Cortex of kidney (tissue), 1 donor: Measurements from ENCODE around the gene BABAM1.
"Not testable (repeated sequence)": the region's sequence is repeated elsewhere in the genome, so short reads cannot be mapped to it uniquely, and the experiment has no call there.

Source experiments
- DNase-seq: peaks from one replicate; lab custom pipeline; 2025; lab: John Stamatoyannopoulos, UW

The BABAM1 gene

DNA sequence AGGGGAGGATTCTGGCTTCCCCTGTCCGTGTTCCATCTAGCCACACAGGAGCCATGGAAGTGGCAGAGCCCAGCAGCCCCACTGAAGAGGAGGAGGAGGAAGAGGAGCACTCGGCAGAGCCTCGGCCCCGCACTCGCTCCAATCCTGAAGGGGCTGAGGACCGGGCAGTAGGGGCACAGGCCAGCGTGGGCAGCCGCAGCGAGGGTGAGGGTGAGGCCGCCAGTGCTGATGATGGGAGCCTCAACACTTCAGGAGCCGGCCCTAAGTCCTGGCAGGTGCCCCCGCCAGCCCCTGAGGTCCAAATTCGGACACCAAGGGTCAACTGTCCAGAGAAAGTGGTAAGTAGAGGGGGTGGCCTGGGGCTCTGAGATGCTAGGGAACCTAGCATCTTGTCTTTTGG, 1.5 kb downstream of the BABAM1 start:
- no peak for DNase-seq

DNA sequence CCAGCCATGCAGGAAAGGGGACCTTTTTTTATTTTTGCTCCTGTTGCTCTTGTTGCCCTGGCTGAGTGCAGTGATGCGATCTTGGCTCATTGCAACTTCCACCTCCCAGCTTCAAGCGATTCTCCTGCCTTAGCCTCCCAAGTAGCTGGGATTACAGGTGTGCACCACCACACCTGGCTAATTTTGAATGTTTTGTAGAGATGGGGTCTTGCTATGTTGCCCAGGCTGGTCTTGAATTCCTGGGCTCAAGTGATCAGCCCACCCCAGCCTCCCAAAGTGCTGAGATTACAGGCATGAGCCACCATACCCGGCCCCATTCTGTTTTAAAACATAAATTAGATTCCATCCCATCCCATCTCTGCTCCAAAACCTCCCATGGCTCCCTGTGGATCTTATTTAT, 7.6 kb downstream of the BABAM1 start:
- DNase-seq, result not testable (repeated sequence)

DNA sequence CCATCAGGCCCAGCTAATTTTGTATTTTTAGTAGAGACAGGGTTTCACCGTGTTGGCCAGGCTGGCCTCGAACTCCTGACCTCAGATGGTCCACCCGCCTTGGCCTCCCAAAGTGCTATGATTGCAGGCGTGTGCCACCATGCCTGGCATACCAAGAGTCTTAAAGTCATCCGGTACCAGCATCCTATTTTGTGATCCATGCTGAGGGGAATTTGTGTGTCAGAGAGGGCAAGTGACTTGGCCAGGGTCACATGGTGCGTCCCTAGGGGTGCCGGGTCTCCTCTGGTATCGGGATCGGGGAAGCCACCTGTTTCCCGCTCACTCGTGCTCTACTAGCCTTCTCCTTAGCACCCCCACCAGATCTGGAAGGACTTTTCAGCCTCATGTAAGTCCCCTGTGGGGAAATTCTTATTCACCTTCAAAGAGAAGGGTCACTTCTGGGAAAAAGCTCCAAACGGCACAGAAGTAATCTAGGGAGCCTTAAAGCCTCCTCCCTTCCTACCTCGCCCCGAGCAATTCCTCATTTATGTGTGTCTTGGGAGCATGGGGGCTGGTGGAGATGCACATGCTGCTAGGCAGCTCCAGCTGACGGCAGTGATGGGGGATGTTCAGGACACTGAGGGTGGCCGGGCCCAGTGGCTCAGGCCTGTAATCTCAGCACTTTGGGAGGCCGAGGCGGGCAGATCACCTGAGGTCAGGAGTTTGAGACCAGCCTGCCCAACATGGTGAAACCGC, 8.4 kb downstream of the BABAM1 start:
- no peak for DNase-seq

DNA sequence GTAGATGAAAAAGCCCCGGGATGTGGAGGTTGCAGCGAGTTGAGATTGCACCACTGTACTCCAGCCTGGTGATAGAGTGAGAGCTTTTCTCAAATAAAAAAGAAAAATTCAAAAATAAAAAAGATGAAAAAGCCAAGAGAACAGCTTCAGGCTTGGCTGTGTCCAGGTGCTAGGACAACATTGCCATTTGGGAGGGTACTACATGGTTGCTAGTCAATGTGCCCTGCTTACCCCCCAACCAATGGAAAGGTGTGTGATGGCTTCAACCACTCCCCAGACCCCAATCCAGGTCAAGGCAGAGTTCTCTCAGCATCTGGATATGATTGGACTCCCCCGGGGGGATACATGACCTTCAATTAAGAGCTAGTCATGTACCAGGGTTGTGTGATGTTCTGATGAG, 12.2 kb downstream of the BABAM1 start:
- no peak for DNase-seq

DNA sequence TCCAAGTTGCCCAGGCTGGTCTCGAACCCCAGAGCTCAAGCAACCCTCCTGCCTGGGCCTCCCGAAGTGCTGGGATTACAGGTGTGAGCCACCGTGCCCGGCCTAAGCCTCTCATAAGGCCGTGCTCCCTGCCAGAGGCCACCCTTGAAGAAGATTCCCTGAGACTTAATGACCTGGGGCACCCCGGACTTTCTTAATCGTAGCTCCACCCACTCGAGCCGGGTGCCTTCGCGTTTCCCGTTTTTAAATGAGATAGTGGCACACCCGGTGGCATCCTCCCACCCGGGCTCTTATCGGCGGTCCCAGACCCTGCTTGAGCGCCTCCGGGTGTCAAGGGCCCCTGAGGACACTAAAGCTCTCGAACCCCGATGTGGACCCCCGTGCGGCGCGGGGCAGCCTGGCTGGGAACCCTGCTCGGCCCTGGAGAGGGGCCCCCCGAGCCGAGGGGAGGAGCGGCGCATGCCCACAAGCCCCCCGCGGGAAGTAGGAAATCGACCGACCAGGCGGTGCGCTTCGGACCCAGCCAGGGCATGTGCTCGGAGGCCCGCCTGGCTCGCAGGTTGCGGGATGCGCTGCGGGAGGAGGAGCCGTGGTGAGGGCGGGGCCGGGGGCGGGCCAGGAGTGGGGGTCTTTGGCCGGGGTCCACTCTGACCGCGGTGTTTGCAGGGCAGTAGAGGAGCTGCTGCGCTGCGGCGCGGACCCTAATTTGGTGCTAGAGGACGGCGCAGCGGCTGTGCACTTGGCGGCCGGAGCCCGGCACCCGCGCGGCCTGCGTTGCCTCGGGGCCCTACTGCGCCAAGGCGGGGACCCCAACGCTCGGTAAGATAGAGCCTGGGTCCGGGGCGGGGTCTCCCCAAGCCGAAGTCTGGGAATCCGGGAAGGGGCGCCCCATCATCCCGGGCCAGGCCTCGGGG, 14.4 kb downstream of the BABAM1 start, which contains the start of gene ANKLE1:
Gene ANKLE1, plus strand, starts transcription at position 511 of the 914 bp plus-strand sequence. Its CDS starts 20 bp downstream, at position 531.
- no peak for DNase-seq

DNA sequence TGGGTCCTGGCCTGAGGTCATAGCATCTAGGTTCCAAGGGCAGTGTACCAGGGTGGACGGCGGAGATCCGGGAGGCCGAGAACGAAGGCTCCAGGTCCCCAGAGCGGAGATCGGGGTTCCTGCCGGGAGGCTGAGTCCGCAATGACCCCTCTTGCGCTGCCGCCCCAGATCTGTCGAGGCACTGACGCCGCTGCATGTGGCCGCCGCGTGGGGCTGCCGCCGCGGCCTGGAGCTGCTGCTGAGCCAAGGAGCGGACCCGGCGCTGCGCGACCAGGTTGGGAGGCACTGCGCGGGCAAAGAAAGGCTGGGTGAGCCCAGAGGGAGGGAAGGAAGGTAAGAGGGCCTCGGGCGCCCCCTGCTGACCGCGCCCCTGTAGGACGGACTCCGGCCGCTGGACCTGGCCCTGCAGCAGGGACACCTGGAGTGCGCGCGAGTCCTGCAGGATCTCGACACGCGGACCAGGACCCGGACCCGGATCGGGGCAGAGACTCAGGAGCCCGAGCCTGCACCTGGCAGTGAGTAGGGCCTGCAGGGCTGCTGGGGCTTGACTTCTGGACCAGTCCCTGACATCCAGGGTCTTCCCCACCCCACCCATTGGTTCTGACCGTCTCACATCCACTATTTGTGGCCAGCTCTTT, 15.4 kb downstream of the BABAM1 start:
- DNase-seq, result no peak

DNA sequence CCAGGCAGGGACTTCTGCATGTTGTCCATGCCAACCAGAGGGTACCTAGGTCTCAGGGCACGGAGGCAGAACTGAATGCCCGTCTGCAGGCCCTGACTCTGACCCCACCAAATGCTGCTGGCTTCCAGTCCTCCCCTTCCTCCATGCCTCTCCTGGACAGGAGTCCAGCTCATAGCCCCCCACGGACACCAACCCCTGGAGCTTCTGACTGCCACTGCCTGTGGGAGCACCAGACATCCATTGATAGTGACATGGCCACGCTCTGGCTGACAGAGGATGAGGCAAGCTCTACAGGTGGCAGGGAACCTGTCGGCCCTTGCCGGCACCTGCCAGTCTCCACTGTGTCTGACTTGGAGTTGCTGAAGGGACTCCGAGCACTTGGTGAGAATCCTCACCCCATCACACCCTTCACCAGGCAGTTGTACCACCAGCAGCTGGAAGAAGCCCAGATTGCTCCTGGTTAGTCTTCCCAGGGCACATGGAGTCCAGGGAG, 16.3 kb downstream of the BABAM1 start:
- no peak for DNase-seq

DNA sequence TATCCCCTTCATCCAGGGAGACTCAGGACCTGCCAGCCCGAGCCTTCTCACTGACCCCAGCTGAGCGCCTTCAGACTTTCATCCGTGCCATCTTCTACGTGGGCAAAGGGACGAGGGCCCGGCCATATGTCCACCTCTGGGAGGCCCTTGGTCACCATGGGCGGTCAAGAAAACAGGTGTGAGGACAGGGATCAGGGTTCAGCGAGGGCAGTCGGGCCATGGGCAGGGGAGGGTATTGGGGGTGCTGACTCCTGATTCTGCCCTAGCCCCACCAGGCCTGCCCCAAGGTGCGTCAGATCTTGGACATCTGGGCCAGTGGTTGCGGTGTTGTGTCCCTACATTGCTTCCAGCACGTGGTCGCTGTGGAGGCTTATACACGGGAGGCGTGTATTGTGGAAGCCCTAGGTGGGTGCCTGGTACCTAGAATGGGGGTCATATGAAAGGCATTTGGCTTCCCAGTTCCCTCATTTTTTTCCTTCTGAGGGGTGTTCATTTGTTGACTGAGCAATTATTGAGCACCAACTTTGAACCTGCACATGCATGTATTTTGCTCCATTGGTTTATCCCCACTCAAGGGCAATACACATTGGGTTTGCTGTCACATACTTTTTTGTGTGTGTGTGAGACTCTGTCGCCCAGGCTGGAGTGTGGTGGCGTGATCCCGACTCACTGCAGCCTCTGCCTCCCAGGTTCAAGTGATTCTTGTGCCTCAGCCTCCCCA, 18.3 kb downstream of the BABAM1 start:
- no peak for DNase-seq

DNA sequence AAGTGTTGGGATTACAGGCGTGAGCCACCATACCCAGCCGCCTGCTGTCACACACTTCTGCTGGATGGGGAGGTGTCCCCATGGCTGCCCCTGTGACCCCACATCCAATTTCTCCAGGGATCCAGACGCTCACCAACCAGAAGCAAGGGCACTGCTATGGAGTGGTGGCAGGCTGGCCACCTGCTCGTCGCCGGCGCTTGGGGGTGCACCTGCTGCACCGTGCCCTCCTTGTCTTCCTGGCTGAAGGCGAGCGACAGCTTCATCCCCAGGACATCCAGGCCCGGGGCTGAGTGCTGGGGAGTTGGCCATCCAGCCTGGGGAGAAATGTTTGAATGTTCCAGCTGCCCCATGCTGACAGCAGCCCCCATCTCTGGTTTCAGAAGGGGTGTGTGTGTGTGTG, 19.0 kb downstream of the BABAM1 start:
- DNase-seq, result no peak

DNA sequence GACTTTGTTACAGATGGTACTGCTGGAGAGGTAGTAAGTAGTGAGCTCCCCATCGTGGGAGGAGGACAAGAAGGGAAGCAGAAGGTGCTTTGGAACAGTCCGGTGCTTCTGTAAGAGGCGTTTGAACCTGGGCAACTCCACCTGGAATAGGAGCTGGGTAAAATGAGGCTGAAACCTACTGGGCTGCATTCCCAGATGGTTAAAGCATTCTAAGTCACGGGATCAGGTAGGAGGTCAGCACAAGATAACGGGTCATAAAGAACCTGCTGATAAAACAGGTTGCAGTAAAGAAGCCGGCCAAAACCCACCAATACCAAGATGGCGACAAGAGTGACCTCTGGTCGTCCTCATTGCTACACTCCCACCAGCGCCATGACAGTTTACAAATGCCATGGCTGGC, 19.5 kb downstream of the BABAM1 start:
- DNase-seq, result no peak

DNA sequence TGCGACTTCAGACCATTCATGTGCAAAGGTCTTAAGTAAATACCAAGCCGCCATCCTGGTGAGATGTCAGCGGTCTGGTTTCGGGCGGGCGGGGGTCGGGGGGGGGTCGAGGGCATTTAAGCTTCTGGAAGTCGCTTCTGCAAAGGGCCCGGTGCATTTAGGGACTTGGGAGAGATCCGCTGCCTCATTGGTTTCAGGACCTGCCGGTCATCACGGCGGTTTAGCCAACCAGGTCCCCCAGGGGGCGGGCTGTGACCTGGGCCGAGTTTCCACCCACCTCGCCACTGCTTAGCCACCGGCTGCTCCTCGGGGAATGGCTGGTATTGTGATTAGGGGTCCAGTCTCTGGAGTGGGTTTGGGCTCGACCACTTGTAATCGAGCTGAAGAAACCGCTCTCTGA, 22.2 kb downstream of the BABAM1 start:
- DNase-seq, result no peak

DNA sequence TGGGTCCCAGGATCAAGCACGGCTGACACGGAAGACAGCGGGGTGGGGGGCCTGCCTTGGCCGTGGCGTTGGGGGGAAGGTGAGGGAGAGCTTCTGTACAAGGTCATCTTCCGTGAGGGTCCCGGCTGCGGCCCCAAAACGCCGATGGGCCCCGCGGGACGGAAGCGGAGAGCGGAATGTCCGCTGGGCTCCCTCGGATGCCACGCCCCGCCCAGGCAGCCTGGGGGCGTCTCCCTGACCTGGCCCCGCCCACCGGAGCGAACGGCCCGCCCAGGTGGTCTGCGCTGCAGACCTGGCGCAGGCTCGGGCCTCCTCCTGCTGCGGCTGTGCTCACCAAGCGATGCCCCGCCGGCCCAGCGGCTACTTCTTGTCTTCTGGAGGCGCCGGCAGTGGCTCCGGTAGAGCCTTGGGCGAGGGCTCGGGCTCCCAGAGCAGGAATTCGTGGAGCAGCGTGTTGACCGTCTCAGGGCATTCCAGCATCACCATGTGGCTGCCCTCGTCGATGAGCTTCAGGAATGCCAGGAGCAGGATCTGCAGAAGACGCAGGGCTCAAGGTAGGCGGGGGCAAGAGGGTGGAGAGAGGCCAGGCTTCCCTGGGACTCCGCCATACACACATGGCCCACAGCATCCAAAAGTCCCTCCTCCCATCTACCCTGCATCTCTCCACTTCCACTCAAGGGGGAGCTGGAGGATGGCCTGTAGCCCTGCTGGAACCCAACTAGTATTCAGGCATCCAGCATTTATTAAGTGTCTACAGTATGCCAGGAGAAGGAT, 25.2 kb downstream of the BABAM1 start:
- no peak for DNase-seq

DNA sequence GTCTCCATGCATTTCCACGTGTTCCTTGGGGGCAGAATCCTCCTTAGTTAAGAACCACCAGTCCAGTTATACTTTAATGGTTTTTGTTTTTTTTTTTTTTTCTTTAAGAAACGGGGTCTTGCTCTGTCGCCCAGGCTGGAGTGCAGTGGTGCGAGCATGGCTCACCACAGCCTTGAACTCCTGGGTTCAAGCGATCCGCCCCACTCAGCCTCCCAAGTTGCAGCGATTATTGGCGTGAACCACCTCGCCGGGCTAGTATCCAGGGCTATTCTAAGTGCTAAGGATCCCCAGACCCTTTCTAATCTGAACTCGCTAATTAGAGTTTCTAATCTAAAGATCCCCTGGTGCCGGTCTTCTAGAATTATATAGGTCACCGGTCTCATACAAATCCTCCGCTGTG, 26.4 kb downstream of the BABAM1 start:
- no peak for DNase-seq

DNA sequence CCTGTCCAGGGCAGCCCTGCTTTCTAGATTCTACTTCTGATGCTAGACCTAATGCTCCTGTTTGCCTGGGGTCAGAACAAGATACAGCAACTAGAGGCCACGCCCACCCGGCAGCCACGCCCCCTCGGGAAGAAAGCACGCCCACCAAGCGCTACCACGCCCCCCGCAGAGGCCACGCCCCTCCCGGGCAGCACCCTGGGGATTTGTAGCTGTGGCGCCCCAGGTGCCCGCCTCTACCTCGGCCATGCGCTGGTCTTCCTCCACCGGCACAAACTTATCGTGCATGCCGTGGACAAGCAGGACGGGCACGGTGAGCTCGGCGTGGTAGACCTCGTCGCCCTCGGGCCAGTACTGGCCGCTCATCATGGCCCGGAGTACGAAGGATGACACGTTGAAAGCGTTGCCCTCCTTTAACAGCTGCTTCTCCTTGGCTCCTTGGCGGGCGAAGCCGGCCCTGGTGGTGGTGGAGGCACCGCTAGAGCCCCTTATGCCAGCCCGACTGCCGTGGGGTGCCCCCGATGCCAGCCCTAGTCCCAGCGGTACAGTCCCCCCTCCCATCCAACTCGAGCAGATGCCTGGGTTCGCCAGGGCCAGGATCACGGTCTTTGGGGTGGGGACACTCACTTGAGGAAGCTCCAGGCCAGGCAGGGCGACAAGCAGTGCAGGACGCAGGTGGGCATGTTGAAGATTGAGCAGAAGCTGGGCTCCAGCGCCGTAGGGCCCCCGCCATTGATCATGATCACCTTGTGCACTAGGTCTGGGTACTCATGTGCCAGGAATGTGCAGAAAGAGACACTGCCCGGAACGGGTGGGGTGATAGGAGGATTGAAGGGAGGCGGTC, 27.0 kb downstream of the BABAM1 start:
- DNase-seq, result no peak

DNA sequence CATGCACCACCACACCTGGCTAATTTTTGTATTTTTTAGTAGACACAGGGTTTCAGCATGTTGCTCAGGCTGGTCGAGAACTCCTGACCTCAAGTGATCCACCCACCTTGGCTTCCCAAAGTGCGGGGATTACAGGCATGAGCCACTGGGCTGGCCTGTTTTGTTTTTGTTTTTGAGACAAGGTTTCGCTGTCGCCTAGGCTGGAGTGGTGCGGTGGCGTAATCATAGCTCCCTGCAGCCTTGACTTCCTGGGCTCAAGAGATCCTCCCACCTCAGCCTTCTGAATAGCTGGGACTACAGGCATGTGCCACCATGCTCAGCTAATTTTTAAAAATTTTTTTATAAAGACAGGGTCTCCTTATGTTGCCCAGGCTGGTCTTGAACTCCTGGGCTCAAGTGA, 28.3 kb downstream of the BABAM1 start:
- DNase-seq, result not testable (repeated sequence)

DNA sequence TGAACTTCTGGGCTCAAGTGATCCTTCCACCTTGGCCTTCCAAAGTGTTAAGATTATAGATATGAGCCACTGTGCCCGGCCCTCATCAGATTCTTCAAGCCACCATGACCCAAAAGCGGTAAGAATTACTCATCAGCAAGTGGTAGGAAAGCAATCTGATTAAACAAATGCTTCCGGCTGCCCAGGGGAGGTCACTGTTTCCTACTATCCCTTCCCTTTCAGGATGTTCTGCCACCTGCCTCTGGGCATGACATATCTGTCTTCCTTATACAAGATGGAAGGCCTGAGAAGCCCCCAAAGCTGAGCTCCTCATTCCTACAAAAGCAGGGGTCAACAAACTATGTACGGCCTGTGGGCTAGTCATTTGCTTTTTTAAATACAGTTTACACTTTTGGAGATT, 29.0 kb downstream of the BABAM1 start:
- no peak for DNase-seq

DNA sequence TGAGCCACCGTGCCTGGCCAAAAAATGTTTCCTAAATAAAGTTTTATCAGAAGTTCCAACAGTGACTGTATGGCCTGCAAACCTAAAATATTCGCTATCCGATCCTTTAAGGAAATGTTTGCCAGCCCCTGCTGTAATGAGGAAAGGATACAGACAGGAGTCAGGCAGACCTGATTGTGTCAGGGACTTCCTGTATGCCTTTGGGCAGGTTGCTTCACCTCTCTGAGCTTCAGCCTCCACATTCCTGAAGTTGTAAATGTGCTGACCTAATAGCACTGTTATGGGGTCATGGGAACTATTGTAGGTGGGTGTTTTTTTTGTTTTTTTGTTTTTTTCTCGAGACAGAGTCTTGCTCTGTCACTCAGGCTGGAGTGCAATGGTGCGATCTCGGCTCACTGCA, 29.7 kb downstream of the BABAM1 start:
- no peak for DNase-seq

DNA sequence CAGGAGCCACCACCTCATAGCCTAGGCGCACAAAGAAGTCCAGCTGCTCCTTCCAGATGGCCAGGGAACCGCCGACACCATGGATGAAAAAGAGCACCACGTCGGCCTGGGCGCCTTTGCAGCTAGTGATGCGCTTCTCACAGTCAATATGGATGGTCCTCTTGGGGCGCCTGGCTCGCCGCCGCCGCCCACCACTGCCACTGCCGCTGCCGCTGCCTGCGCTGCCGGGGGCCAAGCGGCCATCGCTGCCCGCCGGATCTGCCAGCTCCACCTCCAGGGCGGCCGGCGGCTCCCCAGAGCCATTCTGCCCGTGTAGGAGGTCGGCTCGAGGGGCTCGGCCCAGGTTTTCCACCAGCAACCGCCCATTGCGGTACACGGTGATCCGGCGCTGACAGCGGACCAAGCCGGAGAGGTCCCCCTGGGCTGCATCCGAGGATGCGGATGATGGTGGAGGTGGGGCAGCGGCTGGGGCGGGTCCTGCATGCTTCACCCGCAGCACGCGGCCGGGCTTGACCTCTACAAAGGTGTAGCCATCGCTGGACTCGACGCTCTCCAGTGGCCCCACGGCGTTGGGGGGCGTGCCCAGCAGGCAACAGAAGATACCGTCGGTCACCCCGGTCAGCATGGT, 33.9 kb downstream of the BABAM1 start:
- DNase-seq, result no peak

DNA sequence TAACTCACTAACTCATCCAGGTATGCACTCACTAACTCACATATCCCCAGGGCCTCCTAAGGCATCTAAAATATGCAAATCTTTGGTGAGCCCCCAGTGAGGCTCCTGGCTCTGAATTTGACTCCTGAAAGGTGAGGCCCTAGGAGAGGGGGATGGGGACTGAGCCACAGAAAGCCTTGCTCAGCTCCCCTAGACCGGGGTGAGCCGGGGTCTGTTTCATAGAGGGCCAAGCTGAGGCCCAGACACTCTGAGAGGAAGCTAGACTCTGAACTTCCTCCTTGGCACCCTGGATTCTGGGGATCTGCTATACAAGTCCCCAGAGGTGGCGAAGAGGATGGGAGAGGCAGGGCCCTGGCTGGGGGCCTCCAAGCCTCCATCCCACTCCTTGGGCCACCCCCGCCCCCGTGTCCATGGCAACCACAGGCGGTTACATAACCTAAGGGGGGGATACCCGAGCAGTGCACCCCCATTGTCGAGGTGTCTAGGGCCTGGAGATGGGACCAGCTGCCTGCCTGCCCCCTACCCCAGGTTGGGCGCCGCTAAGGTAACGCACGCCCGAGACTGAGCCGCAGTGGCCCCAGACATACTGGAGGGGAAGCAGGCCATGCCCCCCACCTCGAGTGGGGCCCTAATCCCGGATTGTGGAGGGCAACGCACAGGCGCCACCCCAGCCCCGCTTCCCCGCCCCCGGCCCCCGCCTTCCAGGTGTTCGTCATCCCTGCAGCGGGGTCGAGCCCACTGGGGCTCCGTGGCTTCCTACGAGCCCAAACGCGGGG, 35.3 kb downstream of the BABAM1 start:
- DNase-seq, result no peak
